GM23338 (cell line): ENCODE results near the gene TCP11L2. TPM values are rescaled to one million over a fixed set of nuclear protein-coding genes. Genes with fewer than 3 reads are reported as not detected.

Experiments used
- ATAC-seq: fragments of 200-7000 bp; cut with Tn5 transposase; 3 replicates; pipeline ENCODE4 v1.9.1; 2020
- DNase-seq: peaks from one replicate; pipeline ENCODE4 v3.0.0-alpha.2; 2015; ENCODE audit warnings: low spot score
- H2AFZ ChIP-seq: fragments of 200-600 bp; sonication (generic); 2 replicates; pipeline ENCODE4 v1.8.0; 2016; ENCODE audit warnings: antibody characterized with exemption, mild to moderate bottlenecking, moderate library complexity
- H3F3A ChIP-seq: fragments of 200-600 bp; sonication (generic); replicated peaks from 2 replicates; pipeline ENCODE4 v1.8.0; 2017; ENCODE audit warnings: antibody characterized with exemption, mixed run types, low read depth
- H3K27ac ChIP-seq: fragments of 200-600 bp; sonication (generic); 2 replicates; pipeline ENCODE4 v1.6.1; 2016; ENCODE audit warnings: low read depth
- H3K27me3 ChIP-seq: fragments of 200-600 bp; sonication (generic); 2 replicates; pipeline ENCODE4 v1.8.0; 2016; ENCODE audit warnings: mild to moderate bottlenecking, mixed run types, moderate library complexity; ENCODE audit not compliant: insufficient read depth
- H3K36me3 ChIP-seq: fragments of 200-600 bp; sonication (generic); 2 replicates; pipeline ENCODE4 v1.8.0; 2016; ENCODE audit warnings: mild to moderate bottlenecking; ENCODE audit not compliant: insufficient read depth
- H3K4me1 ChIP-seq: fragments of 200-600 bp; sonication (generic); 2 replicates; pipeline ENCODE4 v1.8.0; 2016; ENCODE audit warnings: mild to moderate bottlenecking, moderate library complexity; ENCODE audit not compliant: insufficient read depth
- H3K4me2 ChIP-seq: fragments of 200-600 bp; sonication (generic); 2 replicates; pipeline ENCODE4 v1.7.1; 2017; ENCODE audit warnings: mixed run types
- H3K4me3 ChIP-seq: fragments of 200-600 bp; sonication (generic); 2 replicates; pipeline ENCODE4 v1.6.1; 2016; ENCODE audit warnings: mixed run types
- H3K79me2 ChIP-seq: fragments of 200-600 bp; sonication (generic); replicated peaks from 2 replicates; pipeline ENCODE4 v1.8.0; 2017; ENCODE audit warnings: mild to moderate bottlenecking; ENCODE audit not compliant: insufficient read depth
- H3K9me2 ChIP-seq: fragments of 200-600 bp; sonication (generic); 2 replicates; pipeline ENCODE4 v1.8.0; 2017; ENCODE audit not compliant: insufficient read depth
- H4K20me1 ChIP-seq: fragments of 200-600 bp; sonication (generic); replicated peaks from 2 replicates; pipeline ENCODE4 v1.8.0; 2017; ENCODE audit warnings: mild to moderate bottlenecking; ENCODE audit not compliant: insufficient read depth
- H3K27ac Mint-ChIP-seq: 2 replicates; pipeline ENCODE4 v1.8.0; 2020; ENCODE audit warnings: inconsistent platforms, mild to moderate bottlenecking, moderate library complexity, mixed read lengths
- H3K27me3 Mint-ChIP-seq: 3 replicates; pipeline ENCODE4 v1.8.0; 2022; ENCODE audit warnings: low read depth, mild to moderate bottlenecking, moderate library complexity, mixed read lengths, inconsistent platforms; ENCODE audit not compliant: insufficient read depth, poor library complexity
- H3K36me3 Mint-ChIP-seq: 3 replicates; pipeline ENCODE4 v1.8.0; 2021; ENCODE audit warnings: low read depth, mild to moderate bottlenecking, inconsistent platforms, moderate library complexity, mixed read lengths
- H3K4me1 Mint-ChIP-seq: 3 replicates; pipeline ENCODE4 v1.8.0; 2020; ENCODE audit warnings: mild to moderate bottlenecking, inconsistent platforms, mixed read lengths
- H3K4me3 Mint-ChIP-seq: 3 replicates; pipeline ENCODE4 v1.8.0; 2021; ENCODE audit warnings: moderate library complexity, mild to moderate bottlenecking, inconsistent platforms, mixed read lengths
- H3K9me3 Mint-ChIP-seq: 3 replicates; pipeline ENCODE4 v1.8.0; 2020; ENCODE audit warnings: moderate library complexity, mild to moderate bottlenecking, inconsistent platforms, mixed read lengths
- CREB1 ChIP-seq: fragments of 250-450 bp; sonication (Bioruptor Pico); IDR thresholded peaks from 2 replicates; pipeline ENCODE4 v1.5.0; 2020; ENCODE audit warnings: low read depth, mild to moderate bottlenecking, moderate library complexity
- CTCF ChIP-seq, 2 experiments: fragments of 200-600 bp in 1 of 2; sonication (generic) in 1 of 2; conservative IDR thresholded peaks; 2 replicates each; pipeline versions ENCODE4 v1.5.1 to v1.6.1; 2016 to 2017; ENCODE audit warnings: antibody characterized with exemption in 2 of 2, low read depth in 2 of 2, mild to moderate bottlenecking in 2 of 2, moderate library complexity in 1 of 2
- ETS1 ChIP-seq: IDR thresholded peaks from 2 replicates; pipeline ENCODE4 v1.6.1; 2016; ENCODE audit warnings: antibody characterized with exemption
- EZH2 ChIP-seq: fragments of 200-600 bp; sonication (generic); IDR thresholded peaks from one replicate; pipeline ENCODE4 v1.8.0; 2017; ENCODE audit warnings: antibody characterized with exemption, mild to moderate bottlenecking, low read depth; ENCODE audit not compliant: unreplicated experiment
- EZH2phosphoT487 ChIP-seq: fragments of 200-600 bp; sonication (generic); IDR thresholded peaks from one replicate; pipeline ENCODE4 v1.8.1; 2018; ENCODE audit warnings: antibody characterized with exemption; ENCODE audit not compliant: unreplicated experiment
- NANOG ChIP-seq: IDR thresholded peaks from 2 replicates; pipeline ENCODE4 v1.6.1; 2016; ENCODE audit warnings: antibody characterized with exemption, borderline replicate concordance
- POLR2AphosphoS5 ChIP-seq: IDR thresholded peaks from 2 replicates; pipeline ENCODE4 v1.6.1; 2016; ENCODE audit warnings: antibody characterized with exemption, low read depth
- REST ChIP-seq: IDR thresholded peaks from one replicate; pipeline ENCODE4 v1.6.1; 2018; ENCODE audit warnings: antibody characterized with exemption; ENCODE audit not compliant: unreplicated experiment
- STAT1 ChIP-seq: IDR thresholded peaks from one replicate; pipeline ENCODE4 v1.6.1; 2016; ENCODE audit warnings: antibody characterized with exemption; ENCODE audit not compliant: unreplicated experiment
- ZNF114 ChIP-seq: fragments of 250-450 bp; sonication (Bioruptor Pico); IDR thresholded peaks from 2 replicates; pipeline ENCODE4 v1.5.0; 2020; ENCODE audit warnings: mild to moderate bottlenecking, moderate library complexity
- ZNF331 ChIP-seq: fragments of 250-450 bp; sonication (Bioruptor Pico); IDR thresholded peaks from 2 replicates; pipeline ENCODE4 v1.5.0; 2020; ENCODE audit warnings: low read depth, mild to moderate bottlenecking, moderate library complexity
- ZNF462 ChIP-seq: fragments of 250-450 bp; sonication (Bioruptor Pico); IDR thresholded peaks from 2 replicates; pipeline ENCODE4 v1.5.0; 2020; ENCODE audit warnings: mild to moderate bottlenecking, moderate library complexity
- polyA plus RNA-seq: library from polyadenylated mRNA; unstranded; fragments of >200 nt; fragmentation: Nextera tagmentation; extraction: Ambion mirVana; gene quantifications from 2 replicates; pipeline ENCODE4 v1.2.1, GENCODE V29; 2016
- total RNA-seq: library from RNA; depleted of rRNA; stranded (reverse); fragments of >200 nt; shearing (Covaris generic); gene quantifications from 2 replicates; pipeline ENCODE4 v1.2.3, GENCODE V29; 2014

The TCP11L2 gene
- total and polyA plus RNA-seq, 2 experiments from 2014 or later = 1.4 to 4.4 TPM

- TF ChIP-seq ZNF462 (CRISPR knock-in tag) = no peak
- TF ChIP-seq ZNF114 = no peak
- no peak for TF ChIP-seq ZNF331
- TF ChIP-seq STAT1 = no peak
- TF ChIP-seq EZH2phosphoT487 = no peak
- no peak for TF ChIP-seq EZH2
Observed at GRCh38 chr12:106307181-106307580, 4.6 kb downstream of the TCP11L2 start (continued).

- Histone ChIP-seq H3K27ac (no peak overlapping the region), H3K27me3 (no peaks in the 10 kb centered on the region), H2AFZ (no peak overlapping the region), H3K36me3 (no peaks in the 10 kb centered on the region), H3K4me3 (no peak overlapping the region), H4K20me1 (no peaks in the 10 kb centered on the region; the same call in 1 of the 2 replicates), H3F3A (no peaks in the 10 kb centered on the region), H3K9me2 (no peaks in the 10 kb centered on the region), H3K4me1 (peaks cover 15% of the 10 kb centered on the region; the same call in 1 of the 2 replicates), H3K4me2 (no peak overlapping the region), H3K79me2 (no peaks in the 10 kb centered on the region)
- ATAC-seq (no peak), DNase-seq (no peak)
- Mint-ChIP-seq H3K36me3 (no peaks in the 10 kb centered on the region), H3K27me3 (peaks cover 2% of the 10 kb centered on the region), H3K27ac (no peak overlapping the region), H3K4me3 (no peak overlapping the region), H3K9me3 (no peaks in the 10 kb centered on the region), H3K4me1 (peaks cover 33% of the 10 kb centered on the region)
- no peak for TF ChIP-seq ETS1
- no peak for TF ChIP-seq REST
- no peak for TF ChIP-seq ZNF114
- no peak for TF ChIP-seq EZH2phosphoT487
- no peak for TF ChIP-seq POLR2AphosphoS5
- TF ChIP-seq CREB1 (CRISPR knock-in tag) = no peak
- TF ChIP-seq ZNF331 = no peak
- no peak for TF ChIP-seq EZH2
- no peak for TF ChIP-seq NANOG
- no peak for TF ChIP-seq CTCF (conservative IDR thresholded peaks at IDR 0.05; ENCODE audit: low read depth in 2 of 2)
Observed at GRCh38 chr12:106308121-106308520, 5.6 kb downstream of the TCP11L2 start.
